ENCODE measurements around the gene MEGF6. TPM values are rescaled to one million over a fixed set of nuclear protein-coding genes. Genes with fewer than 3 reads are reported as not detected.

MEGF6 gene
- total and polyA plus RNA-seq, 9 of the 15 experiments (the other 6 are each of a cell fraction or from before 2014, with no cell fraction given): 0.03 to 1.7 (median 0.24) TPM; not detected in 3

DNA sequence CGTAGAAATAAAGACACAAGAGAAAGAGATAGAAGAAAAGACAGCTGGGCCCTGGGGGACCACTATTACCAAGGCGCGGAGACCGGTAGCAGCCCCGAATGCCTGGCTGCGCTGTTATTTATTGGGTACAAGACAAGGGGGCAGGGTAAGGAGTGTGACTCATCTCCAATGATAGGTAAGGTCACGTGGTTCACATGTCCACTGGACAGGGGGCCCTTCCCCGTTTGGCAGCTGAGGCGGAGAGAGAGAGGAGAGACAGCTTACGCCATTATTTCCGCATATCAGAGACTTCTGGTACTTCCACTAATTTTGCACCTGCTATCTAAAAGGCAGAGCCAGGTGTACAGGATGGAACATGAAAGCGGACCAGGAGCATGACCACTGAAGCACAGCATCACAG lies 9.4 kb upstream of the MEGF6 start:
- no peak overlapping the region; the same call in 1 of the 2 replicates for H2AFZ ChIP-seq (ENCODE audit: low read depth, low read length)

More for the DNA sequence above, 9.4 kb upstream of the MEGF6 start:
- DNase-seq (ENCODE audit: extremely low read depth in 1 of 4, low spot score in 3 of 4) (no peak), ATAC-seq (no peak), FAIRE-seq (no peak)
- BruUV-seq (replicated peaks): no TSS peak
- CTCF ChIA-PET (ENCODE audit: low intra/inter-chr PET ratio): interaction anchor here (1.1 to 1.9 kb wide), 3 partner anchors 54 to 168 kb away, joined by 3 to 6 read pairs (median 3); no protein-coding TSS in a partner anchor
- H3K4me3 ChIP-seq: no peak overlapping the region
- H3K9me3 ChIP-seq (replicated peaks; ENCODE audit: control insufficient read depth, insufficient read depth, low read depth, low read length): no peaks in the 10 kb centered on the region
- 34% methylated on average over 12 of the region's 12 CpGs for WGBS (ENCODE audit: insufficient coverage, low coverage, missing lambda C conversion rate)
- peaks cover 22 to 52% of the 10 kb centered on the region in 2 experiments; a peak in 4 of 5 replicates for H3K27me3 ChIP-seq (ENCODE audit: control insufficient read depth in 2 of 2, insufficient read depth in 2 of 2, low read length in 2 of 2)
- peaks cover 6 to 31% of the 10 kb centered on the region in 2 experiments; a peak in 4 of 5 replicates for H3K4me1 ChIP-seq (replicated peaks in 1 of 2; ENCODE audit: control insufficient read depth in 2 of 2, insufficient read depth in 2 of 2, low read length in 2 of 2)
- 0 out of 2 replicates have a peak, but pooled peaks have one; percentile 37 for TF ChIP-seq CBFA2T2 (conservative IDR thresholded peaks at IDR 0.05)
- no peak for TF ChIP-seq ZHX1 (conservative IDR thresholded peaks at IDR 0.05; ENCODE audit: low read length)
- TF ChIP-seq NR2C2 (CRISPR knock-in tag; IDR thresholded peaks at IDR 0.05): no peak
- no peak for TF ChIP-seq NR2C2 (tag; IDR thresholded peaks at IDR 0.05)
- no peak for TF ChIP-seq KDM4B (IDR thresholded peaks at IDR 0.05; ENCODE audit: borderline replicate concordance in 2 of 2, low read depth in 1 of 2)
- TF ChIP-seq USF2 (CRISPR knock-in tag; IDR thresholded peaks at IDR 0.05): peak; percentile 58
- TF ChIP-seq TBL1XR1 (IDR thresholded peaks at IDR 0.05; ENCODE audit: low read length in 2 of 2): no peak
- TF ChIP-seq PHTF2 (CRISPR knock-in tag; IDR thresholded peaks at IDR 0.05): no peak
- peak; percentile 48; the same call in 1 of the 2 replicates for TF ChIP-seq USF1 (CRISPR knock-in tag; IDR thresholded peaks at IDR 0.05)
- TF ChIP-seq BRF1 (IDR thresholded peaks at IDR 0.05; ENCODE audit: borderline replicate concordance, extremely low read depth, insufficient read length): no peak
- no peak for TF ChIP-seq FOXJ2 (tag; IDR thresholded peaks at IDR 0.05)
- no peak for TF ChIP-seq SMARCA4 (IDR thresholded peaks at IDR 0.05)
- TF ChIP-seq HMG20B (CRISPR knock-in tag; IDR thresholded peaks at IDR 0.05): no peak
- peak; percentile 79 for TF ChIP-seq RAD51 (IDR thresholded peaks at IDR 0.05; ENCODE audit: borderline replicate concordance, low read depth)
- no peak for TF ChIP-seq GTF2A2 (tag; IDR thresholded peaks at IDR 0.05)
- TF ChIP-seq SMARCA5 (IDR thresholded peaks at IDR 0.05): no peak
- TF ChIP-seq, protein P1, sequence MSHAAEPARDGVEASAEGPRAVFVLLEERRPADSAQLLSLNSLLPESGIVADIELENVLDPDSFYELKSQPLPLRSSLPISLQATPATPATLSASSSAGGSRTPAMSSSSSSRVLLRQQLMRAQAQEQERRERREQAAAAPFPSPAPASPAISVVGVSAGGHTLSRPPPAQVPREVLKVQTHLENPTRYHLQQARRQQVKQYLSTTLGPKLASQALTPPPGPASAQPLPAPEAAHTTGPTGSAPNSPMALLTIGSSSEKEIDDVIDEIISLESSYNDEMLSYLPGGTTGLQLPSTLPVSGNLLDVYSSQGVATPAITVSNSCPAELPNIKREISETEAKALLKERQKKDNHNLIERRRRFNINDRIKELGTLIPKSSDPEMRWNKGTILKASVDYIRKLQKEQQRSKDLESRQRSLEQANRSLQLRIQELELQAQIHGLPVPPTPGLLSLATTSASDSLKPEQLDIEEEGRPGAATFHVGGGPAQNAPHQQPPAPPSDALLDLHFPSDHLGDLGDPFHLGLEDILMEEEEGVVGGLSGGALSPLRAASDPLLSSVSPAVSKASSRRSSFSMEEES (CRISPR knock-in tag; IDR thresholded peaks at IDR 0.05): peak; percentile 79
- no peak for TF ChIP-seq MTF1 (CRISPR knock-in tag; IDR thresholded peaks at IDR 0.05; ENCODE audit: borderline replicate concordance)
- H3K79me2 ChIP-seq (ENCODE audit: control insufficient read depth, insufficient read depth, low read length): no peaks in the 10 kb centered on the region
- POLR2A ChIA-PET: interaction anchor here (0.7 to 1.2 kb wide), 2 partner anchors 42 to 65 kb away, joined by 3 read pairs; no protein-coding TSS in a partner anchor
- intact Hi-C loops (cut with micrococcal nuclease) (no loop called here), in situ Hi-C loops (cut with MboI) (loop anchor here (5.0 kb wide), 1 partner anchor 178 kb away; no protein-coding TSS in a partner anchor)
- H3K36me3 ChIP-seq (ENCODE audit: control insufficient read depth, insufficient read depth, low read length): no peaks in the 10 kb centered on the region
- peaks cover 16% of the 10 kb centered on the region; the same call in 1 of the 2 replicates for H4K20me1 ChIP-seq (replicated peaks; ENCODE audit: control insufficient read depth, insufficient read depth, low read length)
- no peak overlapping the region for H3K27ac ChIP-seq (ENCODE audit: extremely low read depth, low read depth, low read length)
- no peak overlapping the region for H3K9ac ChIP-seq (ENCODE audit: insufficient read depth in 1 of 2, low read depth in 2 of 2, low read length in 2 of 2)
- H3K4me2 ChIP-seq (ENCODE audit: insufficient read depth, low read length): no peak overlapping the region
- H3K9me1 ChIP-seq (ENCODE audit: control insufficient read depth, insufficient read depth, low read length): no peaks in the 10 kb centered on the region

All from K562 (cell line).